Astrocyte (in vitro differentiated cells and primary cell): ENCODE results near the gene AMPD2. TPM values are rescaled to one million over a fixed set of nuclear protein-coding genes. Genes with fewer than 3 reads are reported as not detected.

Experiments used
- DNase-seq: peaks from one replicate; pipeline ENCODE4 v3.0.0-alpha.2; 2010; ENCODE audit warnings: low read depth
- FAIRE-seq: peaks from 2 replicates; lab custom pipeline; 2011; peaks lifted over from hg19 to GRCh38; lab: Jason Lieb, UNC
- H2AFZ ChIP-seq: 2 replicates; pipeline ENCODE4 v1.6.0; 2012; ENCODE audit warnings: low read depth, low read length, inconsistent platforms
- H3K27ac ChIP-seq: 2 replicates; pipeline ENCODE4 v1.5.1; 2011; ENCODE audit warnings: low read depth, low read length, inconsistent platforms
- H3K27me3 ChIP-seq: 2 replicates; pipeline ENCODE4 v1.6.0; 2011; ENCODE audit warnings: low read length, inconsistent platforms; ENCODE audit not compliant: insufficient read depth
- H3K36me3 ChIP-seq: 2 replicates; pipeline ENCODE4 v1.5.1; 2011; ENCODE audit warnings: low read length, inconsistent platforms; ENCODE audit not compliant: insufficient read depth
- H3K4me1 ChIP-seq: 2 replicates; pipeline ENCODE4 v1.5.1; 2011; ENCODE audit warnings: low read length, inconsistent platforms; ENCODE audit not compliant: insufficient read depth
- H3K4me2 ChIP-seq: 2 replicates; pipeline ENCODE4 v1.6.0; 2012; ENCODE audit warnings: low read length, inconsistent platforms
- H3K4me3 ChIP-seq: 2 replicates; pipeline ENCODE4 v1.5.1; 2011; ENCODE audit warnings: low read depth, mild to moderate bottlenecking, low read length, inconsistent platforms; ENCODE audit not compliant: insufficient read depth
- H3K79me2 ChIP-seq: 2 replicates; pipeline ENCODE4 v1.6.0; 2012; ENCODE audit warnings: mild to moderate bottlenecking, low read length, inconsistent platforms; ENCODE audit not compliant: insufficient read depth
- H3K9ac ChIP-seq: 2 replicates; pipeline ENCODE4 v1.6.0; 2012; ENCODE audit warnings: mild to moderate bottlenecking, low read length, inconsistent platforms
- H3K9me3 ChIP-seq: 2 replicates; pipeline ENCODE4 v1.5.1; 2012; ENCODE audit warnings: low read depth, mild to moderate bottlenecking, low read length, inconsistent platforms; ENCODE audit not compliant: insufficient read depth
- H4K20me1 ChIP-seq: 2 replicates; pipeline ENCODE4 v1.6.0; 2012; ENCODE audit warnings: low read length, inconsistent platforms; ENCODE audit not compliant: insufficient read depth
- H3K27ac Mint-ChIP-seq: one replicate; pipeline ENCODE4 v1.8.0; 2021; ENCODE audit warnings: mild to moderate bottlenecking, mixed read lengths; ENCODE audit not compliant: unreplicated experiment
- H3K27me3 Mint-ChIP-seq: one replicate; pipeline ENCODE4 v1.8.0; 2021; ENCODE audit warnings: low read depth, mixed read lengths; ENCODE audit not compliant: unreplicated experiment
- H3K36me3 Mint-ChIP-seq: one replicate; pipeline ENCODE4 v1.8.0; 2021; ENCODE audit warnings: low read depth, mixed read lengths; ENCODE audit not compliant: unreplicated experiment
- H3K4me1 Mint-ChIP-seq: one replicate; pipeline ENCODE4 v1.8.0; 2021; ENCODE audit warnings: low read depth, mixed read lengths; ENCODE audit not compliant: unreplicated experiment
- H3K4me3 Mint-ChIP-seq: one replicate; pipeline ENCODE4 v1.8.0; 2021; ENCODE audit warnings: mild to moderate bottlenecking, moderate library complexity, mixed read lengths; ENCODE audit not compliant: unreplicated experiment
- H3K9me3 Mint-ChIP-seq: one replicate; pipeline ENCODE4 v1.8.0; 2021; ENCODE audit warnings: mild to moderate bottlenecking, mixed read lengths; ENCODE audit not compliant: unreplicated experiment
- CTCF ChIP-seq: IDR thresholded peaks from 2 replicates; pipeline ENCODE4 v1.5.1; 2011; ENCODE audit warnings: low read depth, mild to moderate bottlenecking, inconsistent platforms, low read length, moderate library complexity; ENCODE audit not compliant: insufficient read depth
- EZH2 ChIP-seq: IDR thresholded peaks from 2 replicates; pipeline ENCODE4 v1.6.1; 2012; ENCODE audit warnings: mild to moderate bottlenecking, low read length, inconsistent platforms; ENCODE audit not compliant: insufficient read depth
- total RNA-seq: library from RNA; stranded (reverse); gene quantifications from 2 replicates; pipeline ENCODE4 v1.2.1, GENCODE V29; 2021

Gene AMPD2
- total RNA-seq, 1 donor from 2014 or later = 156 TPM

- Mint-ChIP-seq H3K4me1 (no peaks in the 10 kb centered on the region), H3K27me3 (peaks cover 33% of the 10 kb centered on the region), H3K4me3 (no peak overlapping the region), H3K27ac (no peak overlapping the region), H3K9me3 (no peaks in the 10 kb centered on the region), H3K36me3 (no peaks in the 10 kb centered on the region)
- H3K4me3 ChIP-seq = peak overlapping the region; percentile 38
- peaks cover 12% of the 10 kb centered on the region for H3K4me1 ChIP-seq
- H3K36me3 ChIP-seq = no peaks in the 10 kb centered on the region
- no peak overlapping the region for H3K27ac ChIP-seq
- peak overlapping the region; percentile 74 for H3K4me2 ChIP-seq
- peak overlapping the region; percentile 10 for H2AFZ ChIP-seq
- FAIRE-seq = no peak
- DNase-seq = peak; percentile 27
- H3K9ac ChIP-seq = peak overlapping the region; percentile 30
- H4K20me1 ChIP-seq = no peaks in the 10 kb centered on the region
- H3K9me3 ChIP-seq = no peaks in the 10 kb centered on the region
- peaks cover 5% of the 10 kb centered on the region for H3K27me3 ChIP-seq
- TF ChIP-seq CTCF (peak; percentile 28), EZH2 (no peak)
- H3K79me2 ChIP-seq = no peaks in the 10 kb centered on the region
Observed at GRCh38 chr1:109649491-109649914, 29.9 kb downstream of the AMPD2 start.

- Histone ChIP-seq H4K20me1 (no peaks in the 10 kb centered on the region), H3K4me3 (no peak overlapping the region), H3K4me1 (peaks cover 14% of the 10 kb centered on the region), H3K4me2 (peak overlapping the region; percentile 61), H3K9me3 (no peaks in the 10 kb centered on the region), H3K27me3 (peaks cover 5% of the 10 kb centered on the region), H3K79me2 (no peaks in the 10 kb centered on the region), H3K9ac (no peak overlapping the region), H3K27ac (no peak overlapping the region), H2AFZ (no peak overlapping the region), H3K36me3 (no peaks in the 10 kb centered on the region)
- Mint-ChIP-seq H3K27me3 (peaks cover 44% of the 10 kb centered on the region), H3K27ac (no peak overlapping the region), H3K4me3 (no peak overlapping the region), H3K4me1 (no peaks in the 10 kb centered on the region), H3K9me3 (no peaks in the 10 kb centered on the region), H3K36me3 (no peaks in the 10 kb centered on the region)
- TF ChIP-seq CTCF (no peak), EZH2 (no peak)
- no peak for FAIRE-seq
- peak; percentile 36 for DNase-seq
Observed at GRCh38 chr1:109650609-109651008, 31.0 kb downstream of the AMPD2 start.

- Histone ChIP-seq H3K4me2 (no peak overlapping the region), H3K79me2 (no peaks in the 10 kb centered on the region), H3K27me3 (peaks cover 5% of the 10 kb centered on the region), H3K36me3 (no peaks in the 10 kb centered on the region), H2AFZ (no peak overlapping the region), H3K9ac (no peak overlapping the region), H3K4me1 (peaks cover 16% of the 10 kb centered on the region), H3K27ac (no peak overlapping the region), H3K4me3 (no peak overlapping the region), H3K9me3 (no peaks in the 10 kb centered on the region), H4K20me1 (no peaks in the 10 kb centered on the region)
- DNase-seq = no peak
- H3K9me3 Mint-ChIP-seq = no peaks in the 10 kb centered on the region
- no peaks in the 10 kb centered on the region for H3K4me1 Mint-ChIP-seq
- no peak for FAIRE-seq
- TF ChIP-seq EZH2 (no peak), CTCF (no peak)
- H3K27me3 Mint-ChIP-seq = peaks cover 47% of the 10 kb centered on the region
- H3K4me3 Mint-ChIP-seq = no peak overlapping the region
- no peaks in the 10 kb centered on the region for H3K36me3 Mint-ChIP-seq
- no peak overlapping the region for H3K27ac Mint-ChIP-seq
Observed at GRCh38 chr1:109652402-109652801, 32.8 kb downstream of the AMPD2 start.
